Muscle layer of colon (tissue), 2 donors: Measurements from ENCODE around the gene FANCG.
A peak's percentile ranks its signal among the peaks of the same experiment; 100 is the strongest.

Experiments used
- H3K27ac ChIP-seq: one replicate; pipeline ENCODE4 v1.7.0; 2013; ENCODE audit warnings: low read depth, mild to moderate bottlenecking, low read length, moderate library complexity
- H3K27me3 ChIP-seq, 2 donors: one replicate each; pipeline ENCODE4 v1.7.0; 2013; ENCODE audit warnings: low read length in 2 of 2, mild to moderate bottlenecking in 2 of 2; ENCODE audit not compliant: insufficient read depth in 2 of 2, control insufficient read depth in 1 of 2
- H3K36me3 ChIP-seq: one replicate; pipeline ENCODE4 v1.7.0; 2013; ENCODE audit warnings: mild to moderate bottlenecking, low read length; ENCODE audit not compliant: insufficient read depth
- H3K4me1 ChIP-seq: one replicate; pipeline ENCODE4 v1.7.0; 2013; ENCODE audit warnings: mild to moderate bottlenecking, low read length; ENCODE audit not compliant: insufficient read depth
- H3K4me3 ChIP-seq, 2 donors: one replicate each; pipeline ENCODE4 v1.7.0; 2013; ENCODE audit warnings: low read length in 2 of 2, low read depth in 1 of 2, mild to moderate bottlenecking in 1 of 2, moderate library complexity in 1 of 2
- H3K9ac ChIP-seq: one replicate; pipeline ENCODE4 v1.7.0; 2013; ENCODE audit warnings: low read length
- H3K9me3 ChIP-seq: one replicate; pipeline ENCODE4 v1.7.0; 2013; ENCODE audit warnings: mild to moderate bottlenecking, low read length
- donor health status: abdominal sarcoma.
- donor health status: Adenocarcinoma of cecum.

The FANCG gene

DNA sequence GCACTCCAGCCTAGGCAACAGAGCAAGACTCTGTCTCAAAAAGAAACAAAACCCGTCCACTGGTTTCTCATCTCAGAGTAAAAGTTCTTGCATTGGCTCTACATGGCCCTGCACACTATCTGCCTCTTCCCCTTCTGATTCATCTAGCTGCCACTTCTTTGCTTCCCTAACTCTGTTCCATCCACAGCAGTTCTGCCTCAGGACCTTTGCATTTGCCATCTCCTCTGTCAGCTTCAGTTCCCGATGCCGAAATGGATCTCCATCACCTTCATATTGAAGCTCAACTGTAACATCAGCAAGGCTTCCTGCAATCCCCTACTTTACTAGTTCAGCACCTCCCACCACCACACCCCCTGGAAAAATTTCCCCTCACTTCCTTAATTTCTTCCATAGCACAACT, 17.8 kb upstream of the FANCG start:
- peaks cover 37% of the 10 kb centered on the region for H3K36me3 ChIP-seq

DNA sequence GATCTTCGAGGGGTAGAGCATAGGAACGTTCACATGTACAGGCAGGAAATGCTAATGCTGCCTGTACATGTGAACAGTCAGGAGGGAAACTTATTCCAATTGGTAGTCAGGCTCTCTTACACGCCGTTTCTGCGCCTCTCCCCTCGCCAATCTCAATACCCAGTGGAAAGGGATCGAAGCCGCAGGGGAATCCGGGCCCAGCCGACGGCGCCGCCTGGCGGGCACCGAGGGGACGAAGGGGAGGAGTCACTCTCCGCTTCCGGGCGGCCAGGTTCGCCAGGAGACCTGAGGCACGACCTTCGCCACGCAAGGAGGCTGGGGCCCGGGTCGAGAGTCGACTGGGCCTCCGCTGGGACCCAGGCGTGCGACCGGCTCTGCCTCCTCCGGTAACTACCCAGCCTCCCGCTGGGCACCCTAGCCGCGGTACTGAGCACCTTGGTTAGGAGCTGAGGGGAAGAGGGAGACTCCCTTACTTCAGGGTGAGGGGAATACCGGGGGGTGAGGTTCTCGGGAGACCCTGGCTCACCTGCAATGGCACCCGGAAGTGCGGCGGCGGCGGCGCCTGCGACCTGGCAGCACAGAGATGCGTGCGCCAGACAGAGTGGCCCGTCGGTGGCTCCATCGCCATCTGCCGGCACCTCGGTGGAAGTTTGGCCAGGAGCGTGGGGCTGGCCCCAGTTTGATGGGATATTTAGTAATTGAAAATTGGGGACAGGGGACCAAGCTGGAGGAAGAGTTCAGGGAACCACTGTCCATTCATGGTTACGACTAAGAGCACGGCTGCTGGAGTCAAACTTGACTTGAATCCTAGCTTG, 16.5 kb upstream of the FANCG start, which contains the start of gene PIGO:
Gene PIGO, minus strand, starts transcription at position 557 of the 815 bp plus-strand sequence. CDS start 1,026 bp downstream, outside the sequence.
- Histone ChIP-seq H3K4me3 (peak within 1 kb of the TSS; percentile 81 to 83), H3K27ac (peak within 1 kb of the TSS; percentile 88), H3K4me1 (peaks cover 8% of the 10 kb centered on the region), H3K9ac (peak within 1 kb of the TSS; percentile 89), H3K9me3 (no peaks in the 10 kb centered on the region), H3K36me3 (peaks cover 48% of the 10 kb centered on the region), H3K27me3 (no peaks in the 10 kb centered on the region)

More for the DNA sequence above, 17.8 kb upstream of the FANCG start:
- H3K4me1 ChIP-seq: peaks cover 20% of the 10 kb centered on the region
- no peak overlapping the region for H3K27ac ChIP-seq
- no peak overlapping the region for H3K9ac ChIP-seq
- no peaks in the 10 kb centered on the region for H3K9me3 ChIP-seq
- no peak overlapping the region for H3K4me3 ChIP-seq
- no peaks in the 10 kb centered on the region for H3K27me3 ChIP-seq

DNA sequence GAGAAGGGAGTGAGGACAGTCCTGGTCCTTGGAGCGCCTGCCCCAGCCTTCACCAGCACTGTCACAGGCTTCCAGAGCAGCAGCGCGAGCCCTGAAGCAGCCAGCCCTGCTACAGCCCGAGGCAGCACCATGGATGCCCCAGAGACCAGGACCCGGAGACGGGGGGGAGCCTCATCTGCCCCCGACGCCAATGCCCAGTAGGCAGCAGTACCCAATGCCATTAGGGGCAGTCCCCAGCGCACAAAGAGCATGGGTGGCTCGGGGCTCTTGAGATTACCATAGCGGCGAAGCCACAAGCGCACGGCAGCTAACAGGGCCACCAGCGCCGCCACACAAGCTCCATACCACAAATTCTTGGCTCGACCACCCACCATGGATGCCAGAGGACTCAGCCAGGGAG, 11.8 kb upstream of the FANCG start:
- Histone ChIP-seq H3K36me3 (peaks cover 64% of the 10 kb centered on the region), H3K4me1 (peaks cover 8% of the 10 kb centered on the region), H3K9me3 (no peaks in the 10 kb centered on the region), H3K9ac (no peak overlapping the region), H3K4me3 (no peak overlapping the region), H3K27ac (no peak overlapping the region), H3K27me3 (no peaks in the 10 kb centered on the region)

DNA sequence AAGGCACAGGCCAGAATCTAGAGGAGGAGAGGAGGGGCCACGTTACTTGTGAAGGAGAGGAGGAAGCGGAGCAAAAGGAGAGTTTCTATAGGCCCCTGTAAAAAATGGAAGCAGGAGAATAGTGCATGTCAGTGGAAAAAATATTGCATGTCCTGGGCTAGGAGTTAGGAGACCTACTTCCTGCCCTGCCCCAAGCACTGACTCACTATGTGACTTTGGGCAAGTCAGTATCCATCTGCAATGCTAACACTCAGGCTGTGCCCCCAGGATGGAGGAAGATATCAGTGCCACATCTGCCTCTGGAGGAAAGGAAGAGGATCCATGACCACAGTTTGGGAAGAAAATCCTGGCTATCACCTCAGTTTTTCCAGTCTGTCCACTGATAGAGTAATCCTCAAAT, 9.7 kb upstream of the FANCG start:
- no peaks in the 10 kb centered on the region for H3K27me3 ChIP-seq
- no peak overlapping the region for H3K9ac ChIP-seq
- H3K4me1 ChIP-seq: no peaks in the 10 kb centered on the region
- peaks cover 64% of the 10 kb centered on the region for H3K36me3 ChIP-seq
- H3K27ac ChIP-seq: no peak overlapping the region
- no peaks in the 10 kb centered on the region for H3K9me3 ChIP-seq
- no peak overlapping the region for H3K4me3 ChIP-seq

DNA sequence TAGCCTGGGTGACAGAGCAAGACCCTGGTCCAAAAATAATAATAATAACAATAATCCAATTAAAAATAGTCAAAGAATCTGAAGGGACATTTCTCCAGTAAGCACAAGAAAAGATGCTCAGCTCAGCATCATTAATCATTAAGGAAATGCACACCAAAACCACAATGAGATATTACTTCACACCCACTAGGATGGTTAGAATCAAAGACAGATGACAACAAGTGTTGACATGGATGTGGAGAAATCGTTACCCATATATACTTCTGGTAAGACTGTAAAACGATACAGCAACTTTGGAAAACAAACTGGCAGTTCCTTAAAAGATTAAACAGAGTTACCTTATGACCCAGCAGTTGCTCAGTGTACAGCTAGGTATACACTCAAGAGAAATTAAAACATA, 5.3 kb upstream of the FANCG start:
- Histone ChIP-seq H3K27me3 (no peaks in the 10 kb centered on the region), H3K36me3 (peaks cover 23% of the 10 kb centered on the region), H3K9me3 (no peaks in the 10 kb centered on the region), H3K4me1 (peaks cover 4% of the 10 kb centered on the region), H3K4me3 (no peak overlapping the region), H3K27ac (no peak overlapping the region), H3K9ac (no peak overlapping the region)

DNA sequence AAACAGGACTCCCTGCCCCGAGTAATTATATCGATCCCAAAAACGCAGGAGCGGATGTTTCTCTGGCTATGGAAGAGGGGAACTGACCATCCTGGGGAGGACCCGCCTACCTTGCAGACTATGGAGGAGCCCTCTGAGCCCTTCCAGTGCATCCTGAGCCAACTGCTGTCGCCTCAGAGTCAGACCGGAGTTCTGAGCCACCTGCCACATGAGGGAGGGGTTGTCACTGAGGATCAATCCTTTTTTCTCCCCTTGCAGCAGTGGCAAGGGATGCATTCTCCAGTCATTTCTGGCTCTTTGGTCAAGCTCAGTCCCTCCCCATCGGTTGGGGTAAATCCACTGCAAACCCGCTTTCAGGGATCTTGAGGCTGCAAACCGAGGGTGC, 709 bp downstream of the FANCG start:
- peaks cover 19% of the 10 kb centered on the region for H3K4me1 ChIP-seq
- H3K36me3 ChIP-seq: peaks cover 26% of the 10 kb centered on the region
- peak overlapping the region; percentile 20 for H3K27ac ChIP-seq
- no peaks in the 10 kb centered on the region for H3K27me3 ChIP-seq
- peak overlapping the region; percentile 70 to 72 for H3K4me3 ChIP-seq
- H3K9ac ChIP-seq: peak overlapping the region; percentile 31
- no peaks in the 10 kb centered on the region for H3K9me3 ChIP-seq

DNA sequence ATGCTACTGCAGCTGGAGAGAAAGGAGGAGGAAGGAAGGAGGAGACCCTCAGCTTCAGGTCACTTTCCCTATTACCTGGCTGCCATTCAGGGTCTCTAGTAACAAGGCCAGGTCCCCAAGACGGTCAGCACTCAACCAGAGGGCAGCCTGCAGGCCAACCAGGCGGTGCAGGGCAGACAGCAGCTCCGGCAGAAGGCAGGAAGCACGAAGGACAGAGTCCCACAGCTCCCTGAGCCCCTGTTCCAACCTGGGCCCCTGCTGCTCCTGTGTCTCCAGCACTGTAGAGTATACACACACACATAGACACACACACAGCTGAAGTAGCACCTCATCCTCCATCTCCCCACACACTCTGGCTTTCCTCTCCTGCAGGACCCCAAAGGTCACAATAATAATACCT, 1.7 kb downstream of the FANCG start:
- H3K27me3 ChIP-seq: no peaks in the 10 kb centered on the region
- H3K4me3 ChIP-seq: no peak overlapping the region
- no peak overlapping the region for H3K9ac ChIP-seq
- H3K36me3 ChIP-seq: peaks cover 30% of the 10 kb centered on the region
- H3K27ac ChIP-seq: no peak overlapping the region
- no peaks in the 10 kb centered on the region for H3K9me3 ChIP-seq
- peaks cover 19% of the 10 kb centered on the region for H3K4me1 ChIP-seq

DNA sequence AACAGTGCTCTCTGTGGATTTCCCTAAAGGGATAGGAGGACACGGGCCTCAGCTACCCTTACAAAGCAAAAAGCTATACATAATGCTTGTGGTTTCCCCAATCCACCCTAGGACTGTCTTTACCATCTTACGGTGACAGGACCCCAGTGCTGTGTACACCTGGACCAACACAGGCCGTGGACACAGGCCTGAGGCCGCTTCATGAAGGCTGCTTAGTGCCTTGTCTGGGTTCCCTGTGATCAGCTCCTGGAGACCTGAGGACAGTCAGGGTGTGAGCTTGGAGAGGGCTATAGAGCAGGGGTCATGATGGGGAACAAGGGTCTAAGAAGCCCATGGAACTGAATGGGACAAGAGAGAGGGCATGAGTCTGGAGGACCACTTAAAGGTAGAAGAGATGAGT, 2.9 kb downstream of the FANCG start:
- Histone ChIP-seq H3K4me3 (no peak overlapping the region), H3K9me3 (no peaks in the 10 kb centered on the region), H3K36me3 (peaks cover 30% of the 10 kb centered on the region), H3K27ac (no peak overlapping the region), H3K9ac (no peak overlapping the region), H3K4me1 (peaks cover 19% of the 10 kb centered on the region), H3K27me3 (no peaks in the 10 kb centered on the region)

DNA sequence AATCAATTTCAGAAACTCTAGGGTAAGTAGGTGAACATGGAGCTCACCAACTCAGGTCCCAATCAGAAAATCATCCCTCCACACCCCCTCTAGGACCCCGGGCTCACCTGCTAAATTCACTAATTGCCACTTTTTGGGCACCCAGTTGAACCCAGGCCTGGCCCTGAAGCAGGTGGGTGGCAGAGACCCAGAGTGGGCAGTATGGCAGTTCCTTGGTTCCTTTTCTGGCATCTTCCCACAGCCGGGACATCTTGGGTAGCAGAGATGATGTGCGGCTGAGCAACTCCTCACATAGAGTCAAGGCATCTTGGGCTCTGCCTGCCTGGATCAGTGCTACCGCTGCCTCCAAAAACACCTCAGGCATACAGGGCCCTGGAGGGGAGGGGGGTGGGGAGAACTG, 4.4 kb downstream of the FANCG start:
- Histone ChIP-seq H3K4me3 (no peak overlapping the region), H3K36me3 (peaks cover 30% of the 10 kb centered on the region), H3K9ac (no peak overlapping the region)

DNA sequence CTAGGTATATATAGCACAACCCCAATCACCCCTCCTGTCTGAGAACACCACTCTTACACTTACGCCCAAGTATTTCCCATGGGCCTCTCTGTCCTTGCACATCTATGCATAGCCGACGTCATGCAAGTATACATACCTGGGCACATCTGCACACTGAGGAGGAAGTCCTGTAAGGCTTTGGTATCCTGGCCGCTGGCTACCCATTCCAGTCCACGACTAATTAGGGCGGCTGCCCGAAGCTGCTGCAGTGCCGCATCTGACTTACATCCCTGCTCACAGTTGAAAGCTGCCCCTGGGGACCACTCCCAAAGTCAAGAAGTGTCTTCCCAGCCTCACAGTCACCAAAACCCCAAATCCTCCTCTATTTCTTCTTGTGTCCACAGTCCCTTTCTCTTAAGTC, 5.0 kb downstream of the FANCG start:
- H3K27me3 ChIP-seq: no peaks in the 10 kb centered on the region
- no peaks in the 10 kb centered on the region for H3K9me3 ChIP-seq
- peaks cover 29% of the 10 kb centered on the region for H3K4me1 ChIP-seq
- peaks cover 30% of the 10 kb centered on the region for H3K36me3 ChIP-seq
- H3K9ac ChIP-seq: no peak overlapping the region
- no peak overlapping the region for H3K27ac ChIP-seq
- H3K4me3 ChIP-seq: no peak overlapping the region

More for the DNA sequence above, 4.4 kb downstream of the FANCG start:
- Histone ChIP-seq H3K4me1 (peaks cover 27% of the 10 kb centered on the region), H3K9me3 (no peaks in the 10 kb centered on the region), H3K27me3 (no peaks in the 10 kb centered on the region), H3K27ac (no peak overlapping the region)

DNA sequence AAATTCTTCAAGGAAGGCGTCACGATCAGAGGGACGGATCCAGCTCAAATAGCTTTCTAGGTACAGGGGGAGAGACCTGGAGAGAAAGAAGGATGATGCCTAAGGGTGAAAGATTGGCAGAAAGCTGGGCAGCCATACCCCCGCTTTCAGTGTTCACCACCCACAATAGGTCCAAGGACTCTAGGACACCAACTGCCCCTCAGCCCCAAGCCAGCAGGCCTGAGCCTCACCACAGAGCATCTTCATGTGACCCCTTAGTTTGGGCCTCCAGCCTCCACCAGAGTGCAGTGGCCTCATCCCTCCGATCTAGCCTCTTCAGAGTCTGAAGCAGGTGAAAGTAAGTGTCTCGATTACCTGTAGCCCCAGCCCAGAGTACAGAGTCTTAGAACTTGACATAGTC, 5.6 kb downstream of the FANCG start:
- no peaks in the 10 kb centered on the region for H3K27me3 ChIP-seq
- H3K4me3 ChIP-seq: no peak overlapping the region
- H3K36me3 ChIP-seq: peaks cover 30% of the 10 kb centered on the region
- peaks cover 33% of the 10 kb centered on the region for H3K4me1 ChIP-seq
- no peak overlapping the region for H3K27ac ChIP-seq
- H3K9ac ChIP-seq: no peak overlapping the region
- no peaks in the 10 kb centered on the region for H3K9me3 ChIP-seq

DNA sequence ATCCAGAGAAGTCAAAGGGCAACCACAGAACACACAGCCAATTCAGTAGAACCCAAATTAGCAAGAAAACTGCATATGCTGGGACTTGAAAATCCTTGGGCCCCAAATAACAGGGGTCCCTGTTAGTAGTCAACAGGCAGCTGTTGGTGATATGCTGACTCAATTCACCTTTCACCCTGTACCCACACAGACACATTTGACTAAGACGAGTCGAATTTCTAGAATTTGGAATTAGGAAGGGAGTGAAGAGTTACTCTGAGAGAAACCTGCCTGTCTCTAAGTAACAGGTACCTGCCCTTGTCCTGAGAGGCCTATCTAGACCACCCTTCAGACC, 6.5 kb downstream of the FANCG start:
- Histone ChIP-seq H3K36me3 (peaks cover 32% of the 10 kb centered on the region), H3K9ac (no peak overlapping the region), H3K9me3 (no peaks in the 10 kb centered on the region), H3K27me3 (no peaks in the 10 kb centered on the region), H3K4me1 (peaks cover 33% of the 10 kb centered on the region), H3K4me3 (peak overlapping the region in 1 of 2 donors; percentile 92), H3K27ac (no peak overlapping the region)
